ENCODE results near the gene MYNN.

The MYNN gene

DNA sequence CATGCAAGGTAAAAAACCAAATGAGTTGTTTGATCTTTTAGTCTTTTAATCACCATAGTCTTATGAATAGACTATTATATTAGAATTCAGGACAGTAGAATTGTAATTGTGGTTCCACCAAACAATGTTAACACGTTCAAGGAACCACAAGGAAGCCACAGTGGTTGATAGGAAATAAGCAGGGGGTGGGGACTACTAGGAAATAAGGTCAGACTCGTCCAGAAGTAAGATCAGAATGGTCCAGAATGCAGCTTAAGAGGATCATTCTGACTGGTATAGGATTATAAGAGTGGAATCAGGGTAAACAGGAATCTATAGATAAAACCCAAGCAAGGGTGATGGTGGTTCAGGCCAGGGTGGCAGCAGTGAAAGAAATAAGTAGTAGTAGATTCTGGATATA, 7.5 kb downstream of the MYNN start:
- no peak for DNase-seq (ENCODE audit: low spot score)
- no peak for TF ChIP-seq CTCF (IDR thresholded peaks at IDR 0.05; ENCODE audit: extremely low read depth, missing control alignments)

- TF ChIP-seq CTCF (IDR thresholded peaks at IDR 0.05; ENCODE audit: extremely low read depth, missing control alignments): no peak
- DNase-seq (ENCODE audit: low spot score): no peak
These were observed 8.1 kb downstream of the MYNN start for GRCh38 chr3:169781209-169781855.

DNA sequence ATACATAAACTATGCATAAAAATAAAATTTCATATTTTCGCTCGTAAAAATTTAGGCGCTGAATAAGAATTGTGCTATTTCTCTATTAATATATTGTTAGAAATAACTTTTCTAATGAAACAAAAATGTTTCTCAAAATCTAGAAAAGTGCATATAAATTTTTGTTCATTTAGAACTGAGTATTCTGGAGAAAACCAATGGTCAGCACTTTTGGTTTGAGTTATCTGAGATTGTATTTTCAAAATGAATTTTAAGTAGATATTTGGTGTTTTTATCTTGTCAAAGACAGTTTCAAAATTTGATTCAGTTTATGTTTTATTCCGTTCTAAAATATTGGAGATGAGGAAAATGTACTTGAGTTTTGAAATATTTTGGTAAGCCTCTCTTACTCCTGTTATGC, 13.9 kb downstream of the MYNN start:
- no peak for TF ChIP-seq CTCF (IDR thresholded peaks at IDR 0.05; ENCODE audit: extremely low read depth, missing control alignments)
- DNase-seq (ENCODE audit: low spot score): no peak

DNA sequence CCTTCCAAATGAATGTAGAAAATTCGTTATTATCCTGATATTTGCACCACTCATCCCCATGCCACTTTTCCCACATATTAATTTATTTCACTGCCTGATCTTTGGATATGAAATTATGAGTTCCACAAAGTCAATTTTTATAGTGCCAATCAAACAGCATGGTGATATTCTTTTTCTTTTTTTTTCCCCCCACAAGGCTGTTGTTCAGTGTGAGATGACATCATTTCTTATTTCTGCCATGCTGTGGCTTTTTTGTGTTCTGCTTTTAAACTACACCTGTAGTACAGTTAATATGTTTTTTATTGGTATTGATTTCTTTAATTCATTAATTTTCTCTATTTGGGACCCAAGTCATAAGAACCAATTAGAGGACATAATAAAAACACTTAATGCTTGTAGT, 14.6 kb downstream of the MYNN start:
- no peak for DNase-seq (ENCODE audit: low spot score)
- no peak for TF ChIP-seq CTCF (IDR thresholded peaks at IDR 0.05; ENCODE audit: extremely low read depth, missing control alignments)

DNA sequence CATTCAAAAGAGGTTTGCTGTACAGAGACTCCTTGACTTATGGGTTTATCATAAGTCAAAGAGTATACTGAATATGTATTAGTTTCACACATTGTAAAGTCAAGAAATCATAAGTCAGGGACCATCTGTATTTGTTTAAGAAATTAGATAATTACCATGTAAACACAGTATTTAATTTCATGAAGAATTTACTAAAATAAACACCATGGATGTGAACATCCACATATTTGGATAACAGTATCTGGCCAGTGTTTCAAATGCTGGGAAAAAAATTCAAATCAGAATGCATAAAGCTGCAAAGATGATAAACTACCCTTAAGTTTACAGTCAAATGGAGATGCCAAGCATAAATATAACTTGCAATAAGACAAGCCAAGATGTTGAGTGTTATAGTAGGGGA, 17.0 kb downstream of the MYNN start:
- no peak for DNase-seq (ENCODE audit: low spot score)
- no peak for TF ChIP-seq CTCF (IDR thresholded peaks at IDR 0.05; ENCODE audit: extremely low read depth, missing control alignments)

GRCh38 chr3:169790687-169791429, 17.7 kb downstream of the MYNN start:
- no peak for TF ChIP-seq CTCF (IDR thresholded peaks at IDR 0.05; ENCODE audit: extremely low read depth, missing control alignments)
- no peak for DNase-seq (ENCODE audit: low spot score)

- no peak for DNase-seq (ENCODE audit: low spot score)
- no peak for TF ChIP-seq CTCF (IDR thresholded peaks at IDR 0.05; ENCODE audit: extremely low read depth, missing control alignments)
These were observed 19.2 kb downstream of the MYNN start for GRCh38 chr3:169792359-169792758.
